Aorta (tissue), 5 donors: Measurements from ENCODE around the gene GRM4. TPM values are rescaled to one million over a fixed set of nuclear protein-coding genes. Genes with fewer than 3 reads are reported as not detected.
"Not testable (repeated sequence)": the region's sequence is repeated elsewhere in the genome, so short reads cannot be mapped to it uniquely, and the experiment has no call there.

ENCODE experiments used
- ATAC-seq: fragments of 200-7000 bp; cut with Tn5 transposase; one replicate; pipeline ENCODE4 v1.9.1; 2022; ENCODE audit warnings: moderate library complexity; ENCODE audit not compliant: low FRiP score
- DNase-seq, 2 donors: peaks; one replicate each; pipeline ENCODE4 v3.0.0-alpha.2; 2020
- H3K27ac ChIP-seq, 2 donors: one replicate each; pipeline ENCODE4 v1.5.1; 2013; ENCODE audit warnings: low read length in 2 of 2, mild to moderate bottlenecking in 2 of 2, moderate library complexity in 2 of 2, control low read depth in 1 of 2, inconsistent platforms in 1 of 2, low read depth in 1 of 2
- H3K27me3 ChIP-seq, 2 donors: one replicate each; pipeline ENCODE4 v1.6.1; 2013; ENCODE audit warnings: control low read depth in 1 of 2, low read length in 1 of 2, mild to moderate bottlenecking in 1 of 2, moderate library complexity in 1 of 2; ENCODE audit not compliant: insufficient read depth in 2 of 2, control insufficient read depth in 1 of 2
- H3K36me3 ChIP-seq, 2 donors: one replicate each; pipeline ENCODE4 v1.6.1; 2013; ENCODE audit warnings: control low read depth in 1 of 2, low read length in 1 of 2, mild to moderate bottlenecking in 1 of 2; ENCODE audit not compliant: insufficient read depth in 2 of 2, control insufficient read depth in 1 of 2
- H3K4me1 ChIP-seq, 2 donors: one replicate each; pipeline ENCODE4 v1.6.1; 2013; ENCODE audit warnings: low read length in 2 of 2, control low read depth in 1 of 2, mild to moderate bottlenecking in 1 of 2, moderate library complexity in 1 of 2; ENCODE audit not compliant: insufficient read depth in 2 of 2, control insufficient read depth in 1 of 2
- H3K4me3 ChIP-seq, 2 donors: one replicate each; pipeline ENCODE4 v1.5.1; 2013; ENCODE audit warnings: low read length in 2 of 2, control low read depth in 1 of 2, mild to moderate bottlenecking in 1 of 2
- H3K9me3 ChIP-seq: one replicate; pipeline ENCODE4 v1.6.1; 2013; ENCODE audit warnings: mild to moderate bottlenecking, low read length; ENCODE audit not compliant: control insufficient read depth
- WGBS, 2 donors: extraction: QIAGEN DNeasy Blood & Tissue Kit; methylation state at CpG; one replicate each; pipeline ENCODE4 v1.1.7; 2013; 5-methylcytosine and 5-hydroxymethylcytosine counted together
- intact Hi-C, 2 donors: fragments of 100-400 bp; cut with DNase I; formaldehyde crosslinking; loops; one replicate each; pipeline versions ENCODE4 v1.14.2 to v1.15.0; 2022
- long read RNA-seq, 2 donors: library from polyadenylated mRNA; unstranded; transcript quantifications; one replicate each; pipeline ENCODE4 v2.0.0, GENCODE V29; 2020 to 2021
- polyA plus RNA-seq, 2 donors: library from polyadenylated mRNA; stranded (reverse); fragments of 200-250 nt; gene quantifications; one replicate each; pipeline ENCODE4 v1.2.3, GENCODE V29; 2013
- total RNA-seq, 2 donors: library from RNA; stranded (reverse); fragmentation: NEBNext Ultra II Directional; extraction: Animal tissue kit (Norgen Biotek cat#: 25700); gene quantifications; one replicate each; pipeline ENCODE4 v1.2.1, GENCODE V29; 2021
- donor health status: healthy with polysubstance abuse.
- donor health status: Bipolar disorder and iron deficiency.
- donor health status: DM: no; HTN: no; CAD: no.
- donor health status: DM: no; HTN: no; CAD: no.
- donor health status: DM: yes; HTN: yes; CAD: no.

The GRM4 gene
- not detected for total RNA-seq
- polyA plus RNA-seq: not detected
- long read RNA-seq, donor 1: 0 reads
- long read RNA-seq, donor 2: 0 reads

DNA sequence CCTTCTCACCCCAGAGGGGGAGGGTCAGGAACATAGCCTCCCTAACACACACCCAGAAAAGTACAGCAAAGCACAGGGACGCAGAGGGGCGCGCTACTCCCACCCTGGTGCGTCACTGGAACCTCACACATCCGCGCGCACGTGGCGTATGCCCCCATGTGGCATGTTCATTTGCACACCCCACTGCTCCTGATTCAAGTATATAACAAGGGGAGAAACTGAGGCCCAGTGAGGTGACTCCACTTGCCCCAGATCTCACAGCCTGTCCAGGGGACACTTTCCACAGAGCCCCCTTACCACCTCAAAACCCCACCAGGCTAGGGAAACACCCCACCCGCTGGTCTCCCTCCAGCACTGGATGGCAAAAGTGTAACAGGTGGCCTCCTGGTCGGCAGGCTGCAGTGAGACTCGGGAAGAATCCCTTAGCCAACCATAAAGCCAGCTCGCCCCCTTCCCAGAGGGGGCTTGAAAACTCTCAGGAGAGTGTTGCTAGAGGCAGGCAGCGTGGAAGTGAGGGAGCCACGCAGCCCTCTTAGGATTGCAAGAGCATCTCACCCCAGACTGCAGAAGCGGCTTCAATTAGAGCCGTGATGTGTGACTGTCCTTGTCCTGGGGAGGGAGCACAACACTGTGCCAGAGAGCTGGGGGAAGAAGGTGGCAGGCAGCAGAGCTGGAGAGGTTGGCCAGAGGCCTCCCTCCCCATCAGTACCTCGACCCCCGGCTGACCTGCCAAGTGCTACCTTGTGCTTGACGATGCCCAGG lies at the start of gene GRM4:
GRM4 (minus strand) TSS at position 67 of the 762 bp plus-strand sequence. CDS start 12,591 bp downstream, outside the sequence.
- Histone ChIP-seq H3K9me3 (no peaks in the 10 kb centered on the region), H3K36me3 (no peaks in the 10 kb centered on the region), H3K27me3 (no peaks in the 10 kb centered on the region), H3K4me3 (peak within 1 kb of the TSS; percentile 3 to 38), H3K4me1 (no peaks in the 10 kb centered on the region), H3K27ac (no peak within 1 kb of the TSS)
- 41 to 44% methylated on average over 20 of the region's 20 CpGs for WGBS, 2 donors
- ATAC-seq (no peak), DNase-seq (peak in 1 of 2 donors; percentile 63)
- intact Hi-C loops: no loop called here

GRCh38 chr6:34194772-34195171 lies 48.9 kb upstream of the GRM4 start:
- ATAC-seq: no peak
- 89 to 95% methylated on average over 3 of the region's 3 CpGs for WGBS, 2 donors
- no peaks in the 10 kb centered on the region for H3K9me3 ChIP-seq

GRCh38 chr6:34190504-34191122 lies 44.7 kb upstream of the GRM4 start:
- Histone ChIP-seq H3K9me3 (no peaks in the 10 kb centered on the region), H3K27ac (no peak overlapping the region), H3K36me3 (no peaks in the 10 kb centered on the region), H3K27me3 (no peaks in the 10 kb centered on the region), H3K4me3 (no peak overlapping the region), H3K4me1 (no peaks in the 10 kb centered on the region)
- intact Hi-C loops: loop anchor here (10.0 kb wide), 1 partner anchor 414 kb away; no protein-coding TSS in a partner anchor
- peak in 1 of 2 donors; percentile 55 for DNase-seq
- ATAC-seq: no peak
- 82 to 87% methylated on average over 14 of the region's 14 CpGs for WGBS, 2 donors

More at GRCh38 chr6:34194772-34195171, 48.9 kb upstream of the GRM4 start:
- peak in 1 of 2 donors; percentile 50 for DNase-seq
- Histone ChIP-seq H3K27me3 (no peaks in the 10 kb centered on the region), H3K27ac (no peak overlapping the region), H3K4me3 (no peak overlapping the region), H3K36me3 (no peaks in the 10 kb centered on the region), H3K4me1 (no peaks in the 10 kb centered on the region)
- intact Hi-C loops: loop anchor here (2.0 to 10.0 kb wide), 3 partner anchors 48 to 410 kb away; no protein-coding TSS in a partner anchor

DNA sequence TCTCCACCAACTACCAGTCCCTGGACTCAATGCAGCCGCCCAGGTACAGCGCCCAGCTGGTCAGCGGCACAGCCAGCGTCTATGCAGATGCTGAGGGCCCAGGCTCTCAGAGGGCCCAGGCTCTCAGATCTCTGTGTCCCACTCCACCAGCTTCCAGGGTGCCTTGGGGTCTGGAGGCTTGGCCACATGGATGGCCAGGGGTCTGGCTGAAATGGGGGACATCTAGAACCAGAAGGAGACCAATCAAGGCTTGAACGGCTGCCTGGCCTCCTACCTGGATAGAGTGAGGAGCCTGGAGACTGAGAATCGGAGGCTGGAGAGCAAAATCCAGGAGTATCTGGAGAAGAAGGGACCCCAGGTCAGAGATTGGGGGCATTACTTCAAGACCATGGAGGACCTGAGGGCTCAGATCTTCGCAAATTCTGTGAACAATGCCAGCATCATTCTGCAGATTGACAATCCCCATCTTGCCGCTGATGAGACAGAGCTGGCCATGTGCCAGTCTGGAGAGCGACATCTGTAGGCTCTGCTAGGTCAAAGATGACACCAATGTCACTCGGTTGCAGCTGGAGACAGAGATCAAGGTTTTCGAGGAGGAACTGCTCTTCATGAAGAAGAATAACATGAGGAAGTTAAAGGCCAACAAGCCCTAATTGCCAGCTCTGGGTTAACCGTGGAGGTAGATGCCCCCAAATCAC lies 44.1 kb upstream of the GRM4 start:
- ATAC-seq (no peak), DNase-seq (peak; percentile 59 to 66)
- Histone ChIP-seq H3K4me3 (no peak overlapping the region), H3K36me3 (no peaks in the 10 kb centered on the region), H3K27me3 (no peaks in the 10 kb centered on the region), H3K4me1 (no peaks in the 10 kb centered on the region), H3K27ac (no peak overlapping the region), H3K9me3 (no peaks in the 10 kb centered on the region)
- intact Hi-C loops: loop anchor here (10.0 kb wide), 1 partner anchor 415 kb away; no protein-coding TSS in a partner anchor
- WGBS, 2 donors: 86 to 90% methylated on average over 12 of the region's 12 CpGs

GRCh38 chr6:34184726-34185125 lies 38.8 kb upstream of the GRM4 start:
- 84 to 89% methylated on average over 5 of the region's 5 CpGs for WGBS, 2 donors
- H3K36me3 ChIP-seq, H3K4me1 ChIP-seq, intact Hi-C loops, H3K27me3 ChIP-seq, ATAC-seq, H3K9me3 ChIP-seq, H3K4me3 ChIP-seq, H3K27ac ChIP-seq: not testable (repeated sequence)
- peak in 1 of 2 donors; percentile 15 for DNase-seq

- DNase-seq (peak; percentile 28 to 72), ATAC-seq (no peak)
- no peaks in the 10 kb centered on the region for H3K4me1 ChIP-seq
- intact Hi-C loops: no loop called here
- H3K36me3 ChIP-seq: no peaks in the 10 kb centered on the region
- WGBS, 2 donors: 77 to 83% methylated on average over 8 of the region's 8 CpGs
- H3K9me3 ChIP-seq: no peaks in the 10 kb centered on the region
- no peaks in the 10 kb centered on the region for H3K27me3 ChIP-seq
- no peak overlapping the region for H3K27ac ChIP-seq
- no peak overlapping the region for H3K4me3 ChIP-seq
These were observed 37.1 kb upstream of the GRM4 start for GRCh38 chr6:34182751-34183531.

GRCh38 chr6:34181908-34182307 lies 36.0 kb upstream of the GRM4 start:
- ATAC-seq: no peak
- Histone ChIP-seq H3K4me3 (no peak overlapping the region), H3K27me3 (no peaks in the 10 kb centered on the region), H3K9me3 (no peaks in the 10 kb centered on the region), H3K4me1 (no peaks in the 10 kb centered on the region), H3K36me3 (no peaks in the 10 kb centered on the region), H3K27ac (no peak overlapping the region)
- WGBS, 2 donors: 61 to 88% methylated on average over 1 of the region's 1 CpG
- no peak for DNase-seq
- intact Hi-C loops: no loop called here

DNA sequence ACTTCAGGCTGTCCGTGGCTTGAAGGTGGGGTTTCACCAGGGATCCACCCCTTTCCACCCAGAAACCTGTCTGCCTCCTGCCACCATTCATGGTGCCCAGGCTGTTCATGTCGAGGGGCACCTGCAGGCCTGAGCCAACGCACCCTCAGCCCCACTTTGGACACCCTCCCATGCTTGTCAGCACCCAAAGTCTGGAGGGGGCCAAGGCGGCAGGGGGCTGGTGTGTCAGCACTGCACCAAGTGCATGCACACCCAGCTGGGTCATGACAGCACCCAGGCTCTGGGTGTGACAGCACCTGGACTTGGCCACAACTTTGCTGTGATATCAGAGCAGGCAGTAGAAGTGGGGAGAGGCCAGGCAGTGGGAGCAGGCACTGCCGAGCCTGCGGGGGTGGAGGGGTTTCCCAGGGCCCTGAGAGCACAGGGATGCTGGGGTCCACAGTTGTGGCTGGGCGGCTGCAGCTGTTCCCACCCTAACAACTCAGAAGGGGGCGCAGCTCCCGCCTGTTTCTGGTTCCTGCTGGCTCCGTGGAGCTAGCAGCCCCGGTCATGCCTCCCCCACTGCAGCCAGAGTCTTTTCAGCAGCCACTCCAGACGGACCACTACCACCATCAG lies 33.3 kb upstream of the GRM4 start:
- Histone ChIP-seq H3K9me3 (no peaks in the 10 kb centered on the region), H3K4me1 (no peaks in the 10 kb centered on the region), H3K36me3 (no peaks in the 10 kb centered on the region), H3K27me3 (no peaks in the 10 kb centered on the region), H3K27ac (no peak overlapping the region), H3K4me3 (no peak overlapping the region)
- intact Hi-C loops: no loop called here
- WGBS, 2 donors: 60 to 71% methylated on average over 12 of the region's 12 CpGs
- no peak for ATAC-seq
- peak in 1 of 2 donors; percentile 61 for DNase-seq
